PC-9 (cell line): ENCODE data around the gene UTP14C. TPM values are rescaled to one million over a fixed set of nuclear protein-coding genes. Genes with fewer than 3 reads are reported as not detected.
A peak's percentile ranks its signal among the peaks of the same experiment; 100 is the strongest.

Experiments used
- BruUV-seq: library from RNA; stranded (reverse); fragments of 400-500 nt; replicated peaks from 2 replicates; lab custom pipeline; 2021; lab: Mats Ljungman, UMichigan
- CTCF ChIA-PET: fragments of 300-600 bp; sonication (Branson Sonifier 250); formaldehyde crosslinking; loops from one replicate; lab custom pipeline; 2022; ENCODE audit warnings: antibody characterized with exemption; lab: Charles Lee
- POLR2A ChIA-PET: fragments of 300-600 bp; sonication (Branson Sonifier 250); formaldehyde crosslinking; loops from one replicate; lab custom pipeline; 2022; ENCODE audit warnings: antibody characterized with exemption; ENCODE audit not compliant: unreplicated experiment; lab: Charles Lee
- DNase-seq, 2 experiments: peaks; one replicate each; pipeline versions ENCODE4 v3.0.0 to v3.0.0-alpha.2; 2015 to 2022; ENCODE audit warnings: mixed read lengths in 1 of 2
- H2AFZ ChIP-seq: fragments of 200-600 bp; sonication (generic); 2 replicates; pipeline ENCODE4 v1.8.1; 2017; ENCODE audit warnings: antibody characterized with exemption
- H3F3A ChIP-seq: fragments of 200-600 bp; sonication (generic); 2 replicates; pipeline ENCODE4 v1.8.1; 2017; ENCODE audit warnings: antibody characterized with exemption, mild to moderate bottlenecking, low read depth; ENCODE audit not compliant: insufficient read depth
- H3K27ac ChIP-seq: fragments of 200-600 bp; sonication (generic); 2 replicates; pipeline ENCODE4 v1.6.1; 2016; ENCODE audit warnings: mixed run types
- H3K27me3 ChIP-seq: fragments of 200-600 bp; sonication (generic); 2 replicates; pipeline ENCODE4 v1.6.1; 2016; ENCODE audit warnings: low read depth, mixed run types; ENCODE audit not compliant: insufficient read depth
- H3K36me3 ChIP-seq: fragments of 200-600 bp; sonication (generic); 2 replicates; pipeline ENCODE4 v1.6.1; 2016; ENCODE audit warnings: low read depth, mixed run types
- H3K4me1 ChIP-seq: fragments of 200-600 bp; sonication (generic); replicated peaks from 2 replicates; pipeline ENCODE4 v1.6.1; 2016; ENCODE audit warnings: mixed run types; ENCODE audit not compliant: insufficient read depth
- H3K4me2 ChIP-seq: fragments of 200-600 bp; sonication (generic); 2 replicates; pipeline ENCODE4 v1.6.1; 2017; ENCODE audit warnings: mixed run types
- H3K4me3 ChIP-seq: fragments of 200-600 bp; sonication (generic); 2 replicates; pipeline ENCODE4 v1.6.1; 2016; ENCODE audit warnings: mixed run types
- H3K79me2 ChIP-seq: fragments of 200-600 bp; sonication (generic); 2 replicates; pipeline ENCODE4 v1.6.1; 2017; ENCODE audit warnings: low read depth, mixed run types
- H3K9me2 ChIP-seq: fragments of 200-600 bp; sonication (generic); 2 replicates; pipeline ENCODE4 v1.8.1; 2017; ENCODE audit warnings: mild to moderate bottlenecking; ENCODE audit not compliant: insufficient read depth
- H3K9me3 ChIP-seq: fragments of 200-600 bp; sonication (generic); 2 replicates; pipeline ENCODE4 v1.8.1; 2016; ENCODE audit warnings: low read depth; ENCODE audit not compliant: insufficient read depth
- H4K20me1 ChIP-seq: fragments of 200-600 bp; sonication (generic); 2 replicates; pipeline ENCODE4 v1.8.1; 2017; ENCODE audit not compliant: insufficient read depth
- CTCF ChIP-seq: fragments of 200-600 bp; sonication (generic); conservative IDR thresholded peaks from 2 replicates; pipeline ENCODE4 v1.6.1; 2017; ENCODE audit warnings: mixed run types, antibody characterized with exemption, mild to moderate bottlenecking, moderate library complexity
- EZH2 ChIP-seq: fragments of 200-600 bp; sonication (generic); IDR thresholded peaks from 2 replicates; pipeline ENCODE4 v1.8.0; 2017; ENCODE audit warnings: antibody characterized with exemption, low read depth
- intact Hi-C: fragments of 100-400 bp; cut with micrococcal nuclease; formaldehyde crosslinking; loops from one replicate; pipeline ENCODE4 v1.10.0; 2022; ENCODE audit not compliant: unreplicated experiment
- total RNA-seq: library from RNA; stranded (reverse); gene quantifications from 2 replicates; pipeline ENCODE4 v1.2.3, GENCODE V29; 2021

Gene UTP14C
- total RNA-seq, 1 experiment from 2014 or later = 11.4 TPM

- Histone ChIP-seq H3K27me3 (no peaks in the 10 kb centered on the region), H3K4me3 (no peak overlapping the region), H3K9me3 (no peaks in the 10 kb centered on the region), H3K4me1 (peaks cover 20% of the 10 kb centered on the region), H3K4me2 (no peak overlapping the region), H2AFZ (no peak overlapping the region), H4K20me1 (no peaks in the 10 kb centered on the region), H3K79me2 (no peaks in the 10 kb centered on the region), H3F3A (no peaks in the 10 kb centered on the region; the same call in 1 of the 2 replicates), H3K9me2 (no peaks in the 10 kb centered on the region), H3K27ac (no peak overlapping the region), H3K36me3 (no peaks in the 10 kb centered on the region)
- TF ChIP-seq CTCF (no peak), EZH2 (no peak)
- BruUV-seq = no TSS peak
- intact Hi-C loops = no loop called here
- no peak for DNase-seq
- ChIA-PET CTCF (no interaction called here), POLR2A (no interaction called here)
Measured at GRCh38 chr13:51997186-51997585, 27.3 kb upstream of the UTP14C start.

- Histone ChIP-seq H2AFZ (no peak overlapping the region), H3K4me2 (no peak overlapping the region), H3K27me3 (no peaks in the 10 kb centered on the region), H3K9me3 (no peaks in the 10 kb centered on the region), H3K4me3 (no peak overlapping the region), H3K36me3 (no peaks in the 10 kb centered on the region), H3F3A (no peaks in the 10 kb centered on the region; the same call in 1 of the 2 replicates), H3K27ac (no peak overlapping the region), H3K79me2 (no peaks in the 10 kb centered on the region), H3K9me2 (no peaks in the 10 kb centered on the region), H3K4me1 (peaks cover 20% of the 10 kb centered on the region), H4K20me1 (no peaks in the 10 kb centered on the region)
- TF ChIP-seq EZH2 (no peak), CTCF (no peak)
- intact Hi-C loops = no loop called here
- BruUV-seq = no TSS peak
- ChIA-PET POLR2A (interaction anchor here (0.5 kb wide), 1 partner anchor 161 kb away, joined by 6 read pairs; no protein-coding TSS in a partner anchor), CTCF (no interaction called here)
- DNase-seq = peak in 1 of 2 experiments; percentile 59
Measured at GRCh38 chr13:51997641-51998330, 26.7 kb upstream of the UTP14C start.

- no peak overlapping the region for H3K4me3 ChIP-seq
- H3K4me1 ChIP-seq = peaks cover 20% of the 10 kb centered on the region
- POLR2A ChIA-PET = interaction anchor here (0.5 to 0.6 kb wide), 2 partner anchors 20 to 160 kb away, joined by 4 to 6 read pairs; no protein-coding TSS in a partner anchor
- DNase-seq = no peak
- no peaks in the 10 kb centered on the region for H3K36me3 ChIP-seq
- H3K9me3 ChIP-seq = no peaks in the 10 kb centered on the region
- no peaks in the 10 kb centered on the region for H4K20me1 ChIP-seq
- intact Hi-C loops = no loop called here
- H3K79me2 ChIP-seq = no peaks in the 10 kb centered on the region
- no peaks in the 10 kb centered on the region for H3K27me3 ChIP-seq
- H3K9me2 ChIP-seq = no peaks in the 10 kb centered on the region
- TF ChIP-seq CTCF = no peak
- no peak overlapping the region for H2AFZ ChIP-seq
- H3F3A ChIP-seq = no peaks in the 10 kb centered on the region; the same call in 1 of the 2 replicates
- peak overlapping the region; percentile 44 for H3K4me2 ChIP-seq
- CTCF ChIA-PET = no interaction called here
- no peak overlapping the region for H3K27ac ChIP-seq
- BruUV-seq = no TSS peak
Measured at GRCh38 chr13:51998723-51999509, 25.6 kb upstream of the UTP14C start.
